CD14-positive monocyte (primary cell): ENCODE measurements around the gene MRPL54. TPM values are rescaled to one million over a fixed set of nuclear protein-coding genes. Genes with fewer than 3 reads are reported as not detected.

Source experiments
- DNase-seq, 3 donors: peaks; one replicate each; pipeline ENCODE4 v3.0.0-alpha.2; 2011 to 2022
- H2AFZ ChIP-seq: 2 replicates; pipeline ENCODE4 v1.6.0; 2012; ENCODE audit warnings: mild to moderate bottlenecking, low read depth, low read length, inconsistent platforms; ENCODE audit not compliant: insufficient read depth, poor library complexity, severe bottlenecking
- H3K27ac ChIP-seq, 2 donors: 1 replicate in 1 of 2; 2 replicates in 1 of 2; pipeline ENCODE4 v1.5.1; 2012 to 2013; ENCODE audit warnings: low read length in 2 of 2, control low read depth in 1 of 2, inconsistent platforms in 1 of 2, low read depth in 1 of 2, mild to moderate bottlenecking in 1 of 2
- H3K27me3 ChIP-seq, 2 donors: one replicate each; pipeline versions ENCODE4 v1.6.0 to v1.6.1; 2011 to 2013; ENCODE audit warnings: low read length in 2 of 2; ENCODE audit not compliant: control insufficient read depth in 2 of 2, insufficient read depth in 2 of 2
- H3K36me3 ChIP-seq, 2 donors: replicated peaks in 1 of 2; 1 replicate in 1 of 2; 2 replicates in 1 of 2; pipeline versions ENCODE4 v1.5.1 to v1.6.1; 2012 to 2013; ENCODE audit warnings: low read length in 2 of 2, control low read depth in 1 of 2, inconsistent platforms in 1 of 2, mild to moderate bottlenecking in 1 of 2; ENCODE audit not compliant: insufficient read depth in 2 of 2, control insufficient read depth in 1 of 2
- H3K4me1 ChIP-seq, 2 donors: 1 replicate in 1 of 2; 2 replicates in 1 of 2; pipeline versions ENCODE4 v1.5.1 to v1.6.1; 2012 to 2013; ENCODE audit warnings: low read length in 2 of 2, control low read depth in 1 of 2, inconsistent platforms in 1 of 2, mild to moderate bottlenecking in 1 of 2, moderate library complexity in 1 of 2; ENCODE audit not compliant: insufficient read depth in 2 of 2, control insufficient read depth in 1 of 2
- H3K4me2 ChIP-seq: replicated peaks from 2 replicates; pipeline ENCODE3; 2012; ENCODE audit warnings: low read length, moderate library complexity, mild to moderate bottlenecking; ENCODE audit not compliant: poor library complexity, severe bottlenecking; ENCODE audit errors: extremely low read depth
- H3K4me3 ChIP-seq, 3 experiments: fragments of 200-600 bp in 1 of 3; sonication (generic) in 1 of 3; replicated peaks in 1 of 3; 1 replicate in 2 of 3; 2 replicates in 1 of 3; pipeline ENCODE4 v1.5.1; 2011 to 2013; ENCODE audit warnings: low read length in 3 of 3, mild to moderate bottlenecking in 3 of 3, control low read depth in 2 of 3, low read depth in 2 of 3, inconsistent platforms in 1 of 3, moderate library complexity in 1 of 3
- H3K79me2 ChIP-seq: 2 replicates; pipeline ENCODE4 v1.6.0; 2012; ENCODE audit warnings: mild to moderate bottlenecking, control low read depth, inconsistent platforms, low read length, moderate library complexity; ENCODE audit not compliant: insufficient read depth
- H3K9ac ChIP-seq: 2 replicates; pipeline ENCODE4 v1.6.0; 2017; ENCODE audit warnings: low read length, mild to moderate bottlenecking; ENCODE audit not compliant: insufficient read depth, poor library complexity, severe bottlenecking
- H3K9me3 ChIP-seq, 2 donors: replicated peaks in 1 of 2; 1 replicate in 1 of 2; 2 replicates in 1 of 2; pipeline versions ENCODE4 v1.5.1 to v1.6.1; 2012 to 2013; ENCODE audit warnings: low read length in 2 of 2, control low read depth in 1 of 2; ENCODE audit not compliant: control insufficient read depth in 1 of 2, insufficient read depth in 1 of 2
- H4K20me1 ChIP-seq: 2 replicates; pipeline ENCODE4 v1.6.0; 2012; ENCODE audit warnings: mild to moderate bottlenecking, low read length, control low read depth, moderate library complexity; ENCODE audit not compliant: insufficient read depth
- H3K27ac Mint-ChIP-seq, 7 donors: one replicate each; pipeline ENCODE4 v1.8.0; 2020; ENCODE audit warnings: mild to moderate bottlenecking in 7 of 7, mixed read lengths in 7 of 7, moderate library complexity in 6 of 7, inconsistent platforms in 2 of 7
- H3K27me3 Mint-ChIP-seq, 3 donors: one replicate each; pipeline ENCODE4 v1.8.0; 2021 to 2022; ENCODE audit warnings: low read depth in 3 of 3, mild to moderate bottlenecking in 3 of 3, mixed read lengths in 3 of 3, moderate library complexity in 3 of 3, inconsistent platforms in 1 of 3
- H3K36me3 Mint-ChIP-seq, 2 donors: one replicate each; pipeline ENCODE4 v1.8.0; 2020; ENCODE audit warnings: mixed read lengths in 2 of 2, inconsistent platforms in 1 of 2, mild to moderate bottlenecking in 1 of 2
- H3K4me1 Mint-ChIP-seq: one replicate; pipeline ENCODE4 v1.8.0; 2020; ENCODE audit warnings: mild to moderate bottlenecking, mixed read lengths
- H3K4me3 Mint-ChIP-seq, 2 donors: one replicate each; pipeline ENCODE4 v1.8.0; 2020; ENCODE audit warnings: mild to moderate bottlenecking in 2 of 2, mixed read lengths in 2 of 2, moderate library complexity in 1 of 2
- H3K9me3 Mint-ChIP-seq, 7 donors: one replicate each; pipeline ENCODE4 v1.8.0; 2020 to 2022; ENCODE audit warnings: mixed read lengths in 7 of 7, mild to moderate bottlenecking in 6 of 7, moderate library complexity in 6 of 7, inconsistent platforms in 2 of 7
- CTCF ChIP-seq: fragments of 200-600 bp; IDR thresholded peaks from one replicate; pipeline ENCODE4 v1.8.0; 2022; ENCODE audit warnings: antibody characterized with exemption, mild to moderate bottlenecking
- WGBS: methylation state at CpG from one replicate; pipeline ENCODE4 v1.1.5; 2013; ENCODE audit warnings: missing lambda C conversion rate; ENCODE audit not compliant: insufficient coverage; 5-methylcytosine and 5-hydroxymethylcytosine counted together
- intact Hi-C, 2 donors: fragments of 100-400 bp; cut with micrococcal nuclease; formaldehyde crosslinking; loops; one replicate each; pipeline versions ENCODE4 v1.15.0 to v1.15.1; 2023
- polyA plus RNA-seq, 3 donors: library from polyadenylated mRNA; depleted of rRNA in 1 of 3; unstranded in 2 of 3; stranded (reverse) in 1 of 3; fragments of 300-500 nt in 2 of 3; fragments of >200 nt in 1 of 3; fragmentation: Illumina TruSeq in 2 of 3; gene quantifications; 1 replicate in 2 of 3; 2 replicates in 1 of 3; pipeline ENCODE4 v1.2.3, GENCODE V29; 2012 to 2021

Gene MRPL54
- polyA plus RNA-seq, 3 donors = 39.9 to 133 (median 115) TPM

GRCh38 chr19:3751236-3751635 lies 11.2 kb upstream of the MRPL54 start:
- intact Hi-C loops = no loop called here
- no peak overlapping the region for H3K4me2 ChIP-seq
- H3K27me3 ChIP-seq = no peaks in the 10 kb centered on the region
- H3K27ac ChIP-seq = no peak overlapping the region
- H2AFZ ChIP-seq = no peak overlapping the region
- Mint-ChIP-seq H3K36me3 (peaks cover 18 to 25% of the 10 kb centered on the region in 2 donors), H3K4me3 (no peak overlapping the region), H3K4me1 (no peaks in the 10 kb centered on the region), H3K27me3 (peaks cover 0 to 2% (median 0%) of the 10 kb centered on the region in 3 donors), H3K9me3 (peaks cover 0 to 5% (median 3%) of the 10 kb centered on the region in 7 donors), H3K27ac (no peak overlapping the region)
- peaks cover 15 to 29% of the 10 kb centered on the region in 2 donors for H3K36me3 ChIP-seq
- H3K79me2 ChIP-seq = no peaks in the 10 kb centered on the region
- no peak overlapping the region for H3K4me3 ChIP-seq
- H3K4me1 ChIP-seq = no peaks in the 10 kb centered on the region
- 98% methylated on average over 27 of the region's 30 CpGs for WGBS
- peaks cover 0 to 3% of the 10 kb centered on the region in 2 donors for H3K9me3 ChIP-seq
- no peak for TF ChIP-seq CTCF
- no peak for DNase-seq
- H4K20me1 ChIP-seq = no peaks in the 10 kb centered on the region
- no peak overlapping the region for H3K9ac ChIP-seq

GRCh38 chr19:3752492-3752891 lies 10.0 kb upstream of the MRPL54 start:
- Mint-ChIP-seq H3K9me3 (peaks cover 0 to 5% (median 3%) of the 10 kb centered on the region in 7 donors), H3K27ac (no peak overlapping the region), H3K36me3 (peaks cover 18 to 32% of the 10 kb centered on the region in 2 donors), H3K27me3 (peaks cover 0 to 2% (median 0%) of the 10 kb centered on the region in 3 donors), H3K4me3 (no peak overlapping the region), H3K4me1 (no peaks in the 10 kb centered on the region)
- no peak overlapping the region for H3K9ac ChIP-seq
- no peak overlapping the region for H3K4me2 ChIP-seq
- H2AFZ ChIP-seq = no peak overlapping the region
- H3K9me3 ChIP-seq = peaks cover 0 to 3% of the 10 kb centered on the region in 2 donors
- DNase-seq = no peak
- WGBS = 88% methylated on average over 24 of the region's 25 CpGs
- intact Hi-C loops = no loop called here
- no peak overlapping the region for H3K27ac ChIP-seq
- TF ChIP-seq CTCF = no peak
- no peaks in the 10 kb centered on the region for H4K20me1 ChIP-seq
- no peaks in the 10 kb centered on the region for H3K4me1 ChIP-seq
- H3K36me3 ChIP-seq = peaks cover 15 to 29% of the 10 kb centered on the region in 2 donors
- no peaks in the 10 kb centered on the region for H3K27me3 ChIP-seq
- no peak overlapping the region for H3K4me3 ChIP-seq
- H3K79me2 ChIP-seq = no peaks in the 10 kb centered on the region
